Measurements from ENCODE around the gene FBLN2. TPM values are rescaled to one million over a fixed set of nuclear protein-coding genes. Genes with fewer than 3 reads are reported as not detected.

The FBLN2 gene
- total RNA-seq, 4 donors from 2014 or later = 130 to 244 (median 136) TPM

DNA sequence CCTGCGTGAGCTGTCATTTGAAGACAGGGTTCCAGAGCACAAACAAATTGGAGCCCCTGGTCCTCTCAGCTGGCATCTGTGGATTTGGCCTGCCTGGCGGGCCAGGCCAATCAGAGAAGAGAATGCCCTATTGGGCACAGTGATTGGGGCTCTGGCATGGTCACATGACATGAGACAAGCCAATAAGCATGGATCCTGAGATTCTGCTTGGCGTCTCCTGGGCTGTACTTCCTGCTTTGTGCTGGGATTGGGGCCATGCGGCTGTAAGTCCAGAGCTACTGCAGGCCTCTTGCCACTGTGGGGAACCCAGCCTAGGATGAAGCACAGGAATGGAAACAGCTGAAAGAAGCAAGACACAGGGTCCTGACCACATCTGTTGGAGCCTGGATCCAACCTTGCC lies 121.4 kb downstream of the FBLN2 start:
- Histone ChIP-seq H3K4me1 (no peaks in the 10 kb centered on the region), H3K27me3 (peaks cover 0 to 85% (median 0%) of the 10 kb centered on the region in 4 donors), H3K27ac (replicated peaks in 1 of 4) (no peak overlapping the region), H3K36me3 (no peaks in the 10 kb centered on the region), H3K9me3 (no peaks in the 10 kb centered on the region), H3K4me3 (no peak overlapping the region)
- no peak for DNase-seq (ENCODE audit: extremely low spot score)
- WGBS = 76% methylated on average over 4 of the region's 4 CpGs
- no peak for TF ChIP-seq POLR2AphosphoS5 (IDR thresholded peaks at IDR 0.05)
- TF ChIP-seq, protein P1, sequence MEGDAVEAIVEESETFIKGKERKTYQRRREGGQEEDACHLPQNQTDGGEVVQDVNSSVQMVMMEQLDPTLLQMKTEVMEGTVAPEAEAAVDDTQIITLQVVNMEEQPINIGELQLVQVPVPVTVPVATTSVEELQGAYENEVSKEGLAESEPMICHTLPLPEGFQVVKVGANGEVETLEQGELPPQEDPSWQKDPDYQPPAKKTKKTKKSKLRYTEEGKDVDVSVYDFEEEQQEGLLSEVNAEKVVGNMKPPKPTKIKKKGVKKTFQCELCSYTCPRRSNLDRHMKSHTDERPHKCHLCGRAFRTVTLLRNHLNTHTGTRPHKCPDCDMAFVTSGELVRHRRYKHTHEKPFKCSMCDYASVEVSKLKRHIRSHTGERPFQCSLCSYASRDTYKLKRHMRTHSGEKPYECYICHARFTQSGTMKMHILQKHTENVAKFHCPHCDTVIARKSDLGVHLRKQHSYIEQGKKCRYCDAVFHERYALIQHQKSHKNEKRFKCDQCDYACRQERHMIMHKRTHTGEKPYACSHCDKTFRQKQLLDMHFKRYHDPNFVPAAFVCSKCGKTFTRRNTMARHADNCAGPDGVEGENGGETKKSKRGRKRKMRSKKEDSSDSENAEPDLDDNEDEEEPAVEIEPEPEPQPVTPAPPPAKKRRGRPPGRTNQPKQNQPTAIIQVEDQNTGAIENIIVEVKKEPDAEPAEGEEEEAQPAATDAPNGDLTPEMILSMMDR (IDR thresholded peaks at IDR 0.05) = no peak
- TF ChIP-seq POLR2A (IDR thresholded peaks at IDR 0.05; ENCODE audit: low read depth) = no peak
- TF ChIP-seq EP300 (IDR thresholded peaks at IDR 0.05) = no peak
- intact Hi-C loops (cut with DNase I) = no loop called here

- no peaks in the 10 kb centered on the region for H3K36me3 ChIP-seq
- no peaks in the 10 kb centered on the region for H3K4me1 ChIP-seq
- no peak for TF ChIP-seq POLR2A (IDR thresholded peaks at IDR 0.05; ENCODE audit: low read depth)
- TF ChIP-seq, protein P1 (IDR thresholded peaks at IDR 0.05) = no peak
- no peak for TF ChIP-seq EP300 (IDR thresholded peaks at IDR 0.05)
- TF ChIP-seq POLR2AphosphoS5 (IDR thresholded peaks at IDR 0.05) = no peak
- H3K27me3 ChIP-seq = peaks cover 0 to 84% (median 0%) of the 10 kb centered on the region in 4 donors
- no peaks in the 10 kb centered on the region for H3K9me3 ChIP-seq
- WGBS = 61% methylated on average over 10 of the region's 10 CpGs
- no peak overlapping the region for H3K27ac ChIP-seq (replicated peaks in 1 of 4)
- no peak overlapping the region for H3K4me3 ChIP-seq
- DNase-seq (ENCODE audit: extremely low spot score) = no peak
- intact Hi-C loops (cut with DNase I) = no loop called here
Observed at GRCh38 chr3:13671482-13672233, 122.7 kb downstream of the FBLN2 start.

DNA sequence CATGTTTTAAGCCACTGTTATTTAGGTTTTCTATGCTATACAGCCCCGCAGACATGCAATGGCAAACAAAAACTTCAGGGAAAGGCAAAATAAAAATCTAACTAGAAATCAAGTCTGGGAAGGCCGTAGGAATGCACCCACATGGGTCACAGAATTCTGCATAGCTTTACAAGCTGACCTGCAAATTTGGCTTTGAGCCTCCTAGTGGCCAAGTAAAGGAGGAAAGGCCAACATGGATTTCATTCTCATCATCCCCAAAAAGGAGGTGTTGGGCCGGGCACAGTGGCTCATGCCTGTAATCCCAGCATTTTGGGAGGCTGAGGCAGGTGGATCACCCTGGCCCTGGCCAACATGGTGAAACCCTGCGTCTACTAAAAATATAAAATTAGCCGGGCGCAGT lies 124.3 kb downstream of the FBLN2 start:
- no peak overlapping the region for H3K27ac ChIP-seq (replicated peaks in 1 of 4)
- no peaks in the 10 kb centered on the region for H3K4me1 ChIP-seq
- H3K36me3 ChIP-seq = no peaks in the 10 kb centered on the region
- H3K4me3 ChIP-seq = no peak overlapping the region
- WGBS = 87% methylated on average over 6 of the region's 6 CpGs
- intact Hi-C loops (cut with DNase I) = no loop called here
- no peaks in the 10 kb centered on the region for H3K9me3 ChIP-seq
- H3K27me3 ChIP-seq = peaks cover 0 to 86% (median 0%) of the 10 kb centered on the region in 4 donors
- TF ChIP-seq POLR2A (IDR thresholded peaks at IDR 0.05; ENCODE audit: low read depth) (no peak), EP300 (IDR thresholded peaks at IDR 0.05) (no peak), POLR2AphosphoS5 (IDR thresholded peaks at IDR 0.05) (no peak)
- TF ChIP-seq, protein P1 (IDR thresholded peaks at IDR 0.05) = no peak
- no peak for DNase-seq (ENCODE audit: extremely low spot score)

DNA sequence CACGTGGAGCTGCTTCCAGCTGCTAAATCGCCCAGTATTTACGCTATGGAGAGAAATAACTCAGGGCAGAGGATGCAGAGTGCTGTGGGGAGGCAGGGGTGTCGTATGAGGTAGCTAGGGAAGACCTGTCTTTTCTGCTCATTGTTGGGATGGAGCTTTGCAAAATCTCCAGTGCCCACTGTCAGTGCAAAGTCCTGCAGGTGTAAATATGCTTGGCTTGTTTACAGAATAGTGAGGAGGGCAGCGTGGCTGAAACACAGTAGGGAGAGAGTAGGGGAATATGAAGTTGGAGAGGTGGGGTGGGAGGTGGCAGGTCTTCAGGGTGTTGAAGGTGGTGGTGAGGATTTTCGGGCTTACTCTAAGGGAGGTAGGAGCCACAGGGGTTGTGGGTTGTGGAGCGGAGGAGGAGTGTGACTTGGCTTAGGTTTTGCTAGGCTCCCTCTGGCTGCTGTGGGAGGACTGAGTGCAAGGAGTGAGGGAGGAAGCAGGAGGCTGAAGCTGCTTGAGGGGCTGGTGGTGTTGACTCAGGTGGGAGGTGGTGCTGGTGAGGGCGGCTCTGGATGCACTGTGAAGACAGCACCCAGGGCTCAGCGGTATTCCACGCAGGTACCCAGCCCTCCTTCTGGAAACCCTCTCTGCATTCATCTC lies 125.7 kb downstream of the FBLN2 start:
- Histone ChIP-seq H3K36me3 (no peaks in the 10 kb centered on the region), H3K9me3 (no peaks in the 10 kb centered on the region), H3K27ac (replicated peaks in 1 of 4) (no peak overlapping the region), H3K27me3 (peaks cover 0 to 71% (median 0%) of the 10 kb centered on the region in 4 donors), H3K4me1 (no peaks in the 10 kb centered on the region), H3K4me3 (no peak overlapping the region)
- no peak for DNase-seq (ENCODE audit: extremely low spot score)
- WGBS = 63% methylated on average over 10 of the region's 10 CpGs
- intact Hi-C loops (cut with DNase I) = no loop called here
- TF ChIP-seq EP300 (IDR thresholded peaks at IDR 0.05) (no peak), POLR2A (IDR thresholded peaks at IDR 0.05; ENCODE audit: low read depth) (no peak), POLR2AphosphoS5 (IDR thresholded peaks at IDR 0.05) (no peak)
- TF ChIP-seq, protein P1 (IDR thresholded peaks at IDR 0.05) = no peak

Data from esophagus muscularis mucosa (tissue), 4 donors.